IMR-90 (cell line): Measurements from ENCODE around the gene CENPX. TPM values are rescaled to one million over a fixed set of nuclear protein-coding genes. Genes with fewer than 3 reads are reported as not detected.

Experiments used
- ATAC-seq: fragments of 200-7000 bp; cut with Tn5 transposase; 2 replicates; pipeline ENCODE4 v1.9.1; 2020; ENCODE audit warnings: low read depth, mild to moderate bottlenecking, moderate library complexity
- BruUV-seq: library from RNA; stranded (reverse); fragments of 400-500 nt; replicated peaks from 2 replicates; lab custom pipeline; 2021; lab: Mats Ljungman, UMichigan
- CTCF ChIA-PET: fragments of 300-600 bp; formaldehyde crosslinking; extraction: SDS; loops from one replicate; lab custom pipeline; 2021; ENCODE audit warnings: antibody characterized with exemption; lab: Yijun Ruan, JAX
- POLR2A ChIA-PET: fragments of 300-600 bp; sonication (Branson Sonifier 250); formaldehyde crosslinking; loops from one replicate; lab custom pipeline; 2022; ENCODE audit warnings: antibody characterized with exemption; ENCODE audit not compliant: unreplicated experiment; lab: Charles Lee
- DNase-seq: peaks from one replicate; pipeline ENCODE4 v3.0.0; 2013
- H2AFZ ChIP-seq: replicated peaks from 2 replicates; pipeline ENCODE3; 2013; ENCODE audit warnings: low read length, mild to moderate bottlenecking; ENCODE audit not compliant: poor library complexity
- H2AK5ac ChIP-seq: 2 replicates; pipeline ENCODE4 v1.6.1; 2013; ENCODE audit warnings: low read depth, low read length, inconsistent platforms
- H2AK9ac ChIP-seq: replicated peaks from 2 replicates; pipeline ENCODE3; 2013; ENCODE audit warnings: mild to moderate bottlenecking, low read depth, low read length, moderate library complexity; ENCODE audit not compliant: poor library complexity
- H2BK120ac ChIP-seq: 2 replicates; pipeline ENCODE4 v1.6.1; 2013; ENCODE audit warnings: low read depth, low read length, inconsistent platforms
- H2BK15ac ChIP-seq: 3 replicates; pipeline ENCODE4 v1.6.1; 2013; ENCODE audit warnings: low read depth, low read length, inconsistent platforms
- H2BK20ac ChIP-seq: 2 replicates; pipeline ENCODE4 v1.6.1; 2013; ENCODE audit warnings: low read depth, mild to moderate bottlenecking, inconsistent platforms, low read length, moderate library complexity
- H2BK5ac ChIP-seq: 2 replicates; pipeline ENCODE4 v1.6.1; 2013; ENCODE audit warnings: mild to moderate bottlenecking, low read depth, low read length, inconsistent platforms; ENCODE audit not compliant: poor library complexity, severe bottlenecking
- H3K14ac ChIP-seq: replicated peaks from 2 replicates; pipeline ENCODE4 v1.6.1; 2013; ENCODE audit warnings: low read depth, low read length, inconsistent platforms
- H3K18ac ChIP-seq: 2 replicates; pipeline ENCODE4 v1.6.1; 2013; ENCODE audit warnings: low read depth, low read length, control low read depth
- H3K23ac ChIP-seq: 2 replicates; pipeline ENCODE4 v1.6.1; 2013; ENCODE audit warnings: low read depth, low read length, inconsistent platforms
- H3K27ac ChIP-seq: 2 replicates; pipeline ENCODE4 v1.5.1; 2013; ENCODE audit warnings: mild to moderate bottlenecking, control low read depth, low read length; ENCODE audit not compliant: insufficient read depth
- H3K27me3 ChIP-seq: 2 replicates; pipeline ENCODE4 v1.6.1; 2013; ENCODE audit warnings: low read length; ENCODE audit not compliant: control insufficient read depth, insufficient read depth
- H3K36me3 ChIP-seq: 2 replicates; pipeline ENCODE4 v1.6.1; 2013; ENCODE audit warnings: low read length, mixed read lengths; ENCODE audit not compliant: control insufficient read depth, insufficient read depth
- H3K4ac ChIP-seq: 2 replicates; pipeline ENCODE4 v1.6.1; 2013; ENCODE audit warnings: low read depth, low read length, inconsistent platforms
- H3K4me1 ChIP-seq: 2 replicates; pipeline ENCODE4 v1.6.1; 2013; ENCODE audit warnings: low read length, mixed read lengths; ENCODE audit not compliant: control insufficient read depth, insufficient read depth
- H3K4me2 ChIP-seq: 2 replicates; pipeline ENCODE4 v1.6.1; 2013; ENCODE audit warnings: low read depth, mild to moderate bottlenecking, control low read depth, low read length, moderate library complexity
- H3K4me3 ChIP-seq: 2 replicates; pipeline ENCODE4 v1.5.1; 2013; ENCODE audit warnings: low read depth, mild to moderate bottlenecking, control low read depth, low read length, moderate library complexity; ENCODE audit not compliant: insufficient read depth
- H3K56ac ChIP-seq: 2 replicates; pipeline ENCODE4 v1.6.1; 2013; ENCODE audit warnings: low read length, inconsistent platforms; ENCODE audit not compliant: insufficient read depth; ENCODE audit errors: extremely low read depth
- H3K79me1 ChIP-seq, 2 experiments: 2 replicates each; pipeline ENCODE4 v1.6.1; 2013; ENCODE audit warnings: low read length in 2 of 2, inconsistent platforms in 1 of 2, low read depth in 1 of 2
- H3K9ac ChIP-seq: 2 replicates; pipeline ENCODE4 v1.6.1; 2013; ENCODE audit warnings: low read depth, low read length, control low read depth
- H3K9me1 ChIP-seq: 2 replicates; pipeline ENCODE4 v1.6.1; 2013; ENCODE audit warnings: low read length, inconsistent platforms; ENCODE audit not compliant: insufficient read depth
- H3K9me3 ChIP-seq: 2 replicates; pipeline ENCODE4 v1.6.1; 2013; ENCODE audit warnings: low read length; ENCODE audit not compliant: control insufficient read depth, insufficient read depth
- H4K20me1 ChIP-seq: 2 replicates; pipeline ENCODE4 v1.6.1; 2013; ENCODE audit warnings: low read length, inconsistent platforms; ENCODE audit not compliant: insufficient read depth
- H4K5ac ChIP-seq: 2 replicates; pipeline ENCODE4 v1.6.1; 2013; ENCODE audit warnings: mild to moderate bottlenecking, low read depth, low read length, control low read depth
- H4K8ac ChIP-seq, 2 experiments: 2 replicates each; pipeline ENCODE4 v1.6.1; 2013; ENCODE audit warnings: low read depth in 2 of 2, low read length in 2 of 2, control low read depth in 1 of 2, inconsistent platforms in 1 of 2
- H4K91ac ChIP-seq: 2 replicates; pipeline ENCODE4 v1.6.1; 2013; ENCODE audit warnings: low read depth, low read length, inconsistent platforms; ENCODE audit not compliant: insufficient read depth
- MAZ ChIP-seq: IDR thresholded peaks from 2 replicates; pipeline ENCODE4 v1.6.1; 2012; ENCODE audit warnings: low read depth, mild to moderate bottlenecking, low read length, improper control_type of control experiment, moderate library complexity, borderline replicate concordance
- WGBS, 2 experiments: methylation state at CpG; one replicate each; pipeline versions ENCODE4 v1.1.5 to v1.1.7; 2013; ENCODE audit warnings: missing lambda C conversion rate in 2 of 2; ENCODE audit not compliant: insufficient read length in 1 of 2; ENCODE audit errors: extremely low coverage in 2 of 2; 5-methylcytosine and 5-hydroxymethylcytosine counted together
- dilution Hi-C: fragments of 300-500 bp; cut with HindIII; formaldehyde crosslinking; loops from one replicate; pipeline ENCODE4 v1.14.3; 2018; ENCODE audit warnings: low sequenced_read_pairs; ENCODE audit not compliant: unreplicated experiment
- in situ Hi-C: fragments of 300-500 bp; cut with MboI; formaldehyde crosslinking; loops from 3 replicates; pipeline ENCODE4 v1.14.3; 2019; ENCODE audit warnings: low sequenced_read_pairs, inconsistent platforms, mixed read lengths
- intact Hi-C: fragments of 100-400 bp; cut with micrococcal nuclease; formaldehyde crosslinking; loops from 2 replicates; pipeline ENCODE4 v1.10.0; 2022
- polyA plus RNA-seq, 3 experiments: library from polyadenylated mRNA; depleted of rRNA; stranded (reverse); fragments of >200 nt; gene quantifications; 2 replicates each; pipeline ENCODE4 v1.2.3, GENCODE V29; 2012; ENCODE audit warnings: low replicate concordance in 1 of 3
- total RNA-seq: library from RNA; depleted of rRNA; stranded (reverse); fragments of >200 nt; gene quantifications from 2 replicates; pipeline ENCODE4 v1.2.3, GENCODE V29; 2012

The CENPX gene
- total and polyA plus RNA-seq, 2 of the 4 experiments (the other 2 are of a cell fraction), result 44.8 to 86.8 TPM

DNA sequence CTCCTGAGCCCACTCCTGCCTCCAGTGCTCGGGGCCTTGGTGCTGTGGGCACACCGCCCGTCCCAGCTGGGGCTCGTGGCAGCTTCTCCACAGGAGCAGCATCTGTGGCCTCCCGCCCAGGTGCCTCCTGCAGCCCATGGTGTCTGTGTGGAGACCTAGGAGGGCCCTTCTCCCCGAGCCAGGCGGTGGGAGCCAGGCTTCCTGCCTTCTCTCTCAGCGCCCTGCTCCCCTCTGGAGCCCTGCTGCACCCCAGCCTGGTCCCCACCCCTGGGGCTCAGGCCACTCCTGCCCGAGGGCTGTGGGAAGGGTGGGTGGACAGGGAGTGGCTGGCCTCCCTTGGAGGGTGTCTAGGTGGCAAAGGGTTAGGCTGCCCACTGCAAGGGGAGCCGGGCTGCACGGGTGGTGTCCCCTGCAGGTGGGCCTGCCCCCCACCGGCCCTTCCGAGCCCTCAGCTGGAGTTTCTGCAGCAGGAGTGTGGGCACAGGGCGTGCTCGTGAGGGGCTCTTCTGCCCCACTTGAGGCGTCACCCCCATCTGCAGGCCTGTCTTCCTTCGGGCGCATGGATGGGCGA is 11.0 kb downstream of the CENPX start:
- intact Hi-C loops, result no loop called here
- ATAC-seq (no peak), DNase-seq (no peak)
- no peaks in the 10 kb centered on the region for H3K9me3 ChIP-seq
- H3K4ac ChIP-seq, result no peak overlapping the region
- H4K8ac ChIP-seq, result no peak overlapping the region
- H3K4me3 ChIP-seq, result no peak overlapping the region
- no TSS peak for BruUV-seq
- peaks cover under 1% of the 10 kb centered on the region; the same call in 1 of the 2 replicates for H3K4me1 ChIP-seq
- TF ChIP-seq MAZ, result no peak
- no peak overlapping the region for H2BK5ac ChIP-seq
- H3K56ac ChIP-seq, result no peak overlapping the region
- no peak overlapping the region for H3K14ac ChIP-seq
- H2AK9ac ChIP-seq, result no peak overlapping the region
- H3K23ac ChIP-seq, result no peak overlapping the region
- H3K9me1 ChIP-seq, result no peaks in the 10 kb centered on the region
- H3K4me2 ChIP-seq, result no peak overlapping the region
- peaks cover 3% of the 10 kb centered on the region; the same call in 1 of the 2 replicates for H3K36me3 ChIP-seq
- no peak overlapping the region for H2AK5ac ChIP-seq
- POLR2A ChIA-PET, result no interaction called here
- dilution Hi-C loops, result no loop called here
- H2BK20ac ChIP-seq, result no peak overlapping the region
- H3K27ac ChIP-seq, result no peak overlapping the region
- no peak overlapping the region for H2BK15ac ChIP-seq
- no peak overlapping the region for H4K91ac ChIP-seq
- no peaks in the 10 kb centered on the region for H3K27me3 ChIP-seq
- CTCF ChIA-PET, result no interaction called here
- H2AFZ ChIP-seq, result no peak overlapping the region
- WGBS, 2 experiments, result 89% methylated on average over 4 of the region's 19 CpGs; no CpG with 5 or more reads in 1 of the 2 experiments
- no peak overlapping the region for H3K9ac ChIP-seq
- in situ Hi-C loops, result no loop called here
- H4K20me1 ChIP-seq, result no peaks in the 10 kb centered on the region; the same call in 1 of the 2 replicates
- no peak overlapping the region for H4K5ac ChIP-seq
- no peaks in the 10 kb centered on the region for H3K79me1 ChIP-seq
- no peak overlapping the region for H2BK120ac ChIP-seq
- no peak overlapping the region for H3K18ac ChIP-seq
